ENCODE measurements around the gene GTPBP3. TPM values are rescaled to one million over a fixed set of nuclear protein-coding genes. Genes with fewer than 3 reads are reported as not detected.

GTPBP3 gene
- total and polyA plus RNA-seq, 2 of the 13 experiments (the other 11 are each of a cell fraction or from before 2014, with no cell fraction given): 17.5 to 30.0 TPM

GRCh38 chr19:17311455-17312188 is 25.7 kb upstream of the GTPBP3 start (continued):
- TF ChIP-seq AGO2 (optimal IDR thresholded peaks at IDR 0.05; ENCODE audit: low read depth, low read length) (no peak), DPF2 (CRISPR knock-in tag; IDR thresholded peaks at IDR 0.05; ENCODE audit: borderline replicate concordance, low read depth) (no peak), SP1 (IDR thresholded peaks at IDR 0.05) (no peak), SP1 (CRISPR knock-in tag; IDR thresholded peaks at IDR 0.05) (no peak), ZNF761 (CRISPR knock-in tag; conservative IDR thresholded peaks at IDR 0.05) (no peak), STAT5B (CRISPR knock-in tag; IDR thresholded peaks at IDR 0.05) (no peak), ATF5 (CRISPR knock-in tag; IDR thresholded peaks at IDR 0.05; ENCODE audit: low read depth) (no peak), ZNF234 (CRISPR knock-in tag; conservative IDR thresholded peaks at IDR 0.05) (no peak), HNRNPH1 (optimal IDR thresholded peaks at IDR 0.05; ENCODE audit: low read depth, low read length) (no peak), ONECUT2 (CRISPR knock-in tag; IDR thresholded peaks at IDR 0.05) (no peak), ZNF430 (CRISPR knock-in tag; IDR thresholded peaks at IDR 0.05) (no peak), RFX3 (CRISPR knock-in tag; IDR thresholded peaks at IDR 0.05) (no peak), ZNF207 (IDR thresholded peaks at IDR 0.05; ENCODE audit: borderline replicate concordance) (no peak), RXRB (CRISPR knock-in tag; IDR thresholded peaks at IDR 0.05; ENCODE audit: borderline replicate concordance) (0 out of 2 replicates have a peak, but pooled peaks have one; percentile 15), STAT6 (CRISPR knock-in tag; IDR thresholded peaks at IDR 0.05; ENCODE audit: borderline replicate concordance) (no peak), SAP130 (CRISPR knock-in tag; IDR thresholded peaks at IDR 0.05; ENCODE audit: low read depth) (peak; percentile 43; the same call in 1 of the 2 replicates), HIVEP1 (CRISPR knock-in tag; IDR thresholded peaks at IDR 0.05) (peak; percentile 53; the same call in 1 of the 2 replicates), ZNF510 (CRISPR knock-in tag; IDR thresholded peaks at IDR 0.05; ENCODE audit: low read depth) (no peak), CREB3 (CRISPR knock-in tag; IDR thresholded peaks at IDR 0.05) (no peak), DRAP1 (CRISPR knock-in tag; IDR thresholded peaks at IDR 0.05) (0 out of 2 replicates have a peak, but pooled peaks have one; percentile 19), ZBTB38 (CRISPR knock-in tag; IDR thresholded peaks at IDR 0.05) (0 out of 2 replicates have a peak, but pooled peaks have one; percentile 6), ZSCAN5A (CRISPR knock-in tag; IDR thresholded peaks at IDR 0.05; ENCODE audit: borderline replicate concordance) (no peak), IKZF1 (IDR thresholded peaks at IDR 0.05) (no peak), SRSF1 (optimal IDR thresholded peaks at IDR 0.05; ENCODE audit: low read depth, low read length) (no peak), PRPF4 (IDR thresholded peaks at IDR 0.05; ENCODE audit: low read depth, low read length, poor library complexity, severe bottlenecking) (no peak), ZNF501 (CRISPR knock-in tag; IDR thresholded peaks at IDR 0.05) (0 out of 2 replicates have a peak, but pooled peaks have one; percentile 11)
